ENCODE data around the gene CDC45. TPM values are rescaled to one million over a fixed set of nuclear protein-coding genes. Genes with fewer than 3 reads are reported as not detected.

CDC45 gene
- polyA plus RNA-seq, 1 experiment = 9.3 TPM

DNA sequence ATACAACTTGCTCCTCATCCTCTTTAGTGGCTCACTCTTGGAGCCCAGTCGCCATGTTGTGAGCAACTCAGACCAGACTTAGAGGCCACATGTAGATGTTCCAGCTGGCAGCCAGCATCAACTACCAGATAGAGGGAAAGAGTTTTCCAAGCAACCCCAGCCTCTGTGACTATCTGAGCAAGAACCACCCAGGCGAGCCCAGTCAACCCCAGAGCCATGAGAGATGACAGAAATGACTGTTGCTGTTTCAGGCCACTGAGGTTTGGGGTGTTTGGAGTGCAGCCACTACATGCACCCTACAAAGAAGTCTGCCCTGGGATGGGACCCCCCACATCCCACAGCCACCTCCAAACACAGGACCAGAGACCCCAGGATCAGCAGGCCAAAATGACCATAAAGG, 69.2 kb downstream of the CDC45 start:
- CTCF ChIA-PET = no interaction called here

GRCh38 chr22:19549428-19549827, 69.7 kb downstream of the CDC45 start:
- DNase-seq (ENCODE audit: low read depth, low spot score) = no peak
- Histone ChIP-seq H3K27me3 (ENCODE audit: control insufficient read depth, insufficient read depth, low read length) (peaks cover 4% of the 10 kb centered on the region), H3K4me3 (ENCODE audit: low read depth, low read length) (no peak overlapping the region), H3K27ac (ENCODE audit: low read depth, low read length) (no peak overlapping the region), H3K9me3 (ENCODE audit: control insufficient read depth, insufficient read depth, low read length) (no peaks in the 10 kb centered on the region; the same call in 1 of the 2 replicates)
- TF ChIP-seq, protein P1, sequence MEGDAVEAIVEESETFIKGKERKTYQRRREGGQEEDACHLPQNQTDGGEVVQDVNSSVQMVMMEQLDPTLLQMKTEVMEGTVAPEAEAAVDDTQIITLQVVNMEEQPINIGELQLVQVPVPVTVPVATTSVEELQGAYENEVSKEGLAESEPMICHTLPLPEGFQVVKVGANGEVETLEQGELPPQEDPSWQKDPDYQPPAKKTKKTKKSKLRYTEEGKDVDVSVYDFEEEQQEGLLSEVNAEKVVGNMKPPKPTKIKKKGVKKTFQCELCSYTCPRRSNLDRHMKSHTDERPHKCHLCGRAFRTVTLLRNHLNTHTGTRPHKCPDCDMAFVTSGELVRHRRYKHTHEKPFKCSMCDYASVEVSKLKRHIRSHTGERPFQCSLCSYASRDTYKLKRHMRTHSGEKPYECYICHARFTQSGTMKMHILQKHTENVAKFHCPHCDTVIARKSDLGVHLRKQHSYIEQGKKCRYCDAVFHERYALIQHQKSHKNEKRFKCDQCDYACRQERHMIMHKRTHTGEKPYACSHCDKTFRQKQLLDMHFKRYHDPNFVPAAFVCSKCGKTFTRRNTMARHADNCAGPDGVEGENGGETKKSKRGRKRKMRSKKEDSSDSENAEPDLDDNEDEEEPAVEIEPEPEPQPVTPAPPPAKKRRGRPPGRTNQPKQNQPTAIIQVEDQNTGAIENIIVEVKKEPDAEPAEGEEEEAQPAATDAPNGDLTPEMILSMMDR (IDR thresholded peaks at IDR 0.05; ENCODE audit: low read depth, low read length) = no peak
- ChIA-PET POLR2A (no interaction called here), CTCF (no interaction called here)

More for the DNA sequence above, 69.2 kb downstream of the CDC45 start:
- Histone ChIP-seq H3K9me3 (ENCODE audit: control insufficient read depth, insufficient read depth, low read length) (no peaks in the 10 kb centered on the region; the same call in 1 of the 2 replicates), H3K4me3 (ENCODE audit: low read depth, low read length) (no peak overlapping the region), H3K27ac (ENCODE audit: low read depth, low read length) (no peak overlapping the region), H3K27me3 (ENCODE audit: control insufficient read depth, insufficient read depth, low read length) (peaks cover 4% of the 10 kb centered on the region)
- POLR2A ChIA-PET = no interaction called here
- TF ChIP-seq, protein P1 (IDR thresholded peaks at IDR 0.05; ENCODE audit: low read depth, low read length) = no peak
- no peak for DNase-seq (ENCODE audit: low read depth, low spot score)

DNA sequence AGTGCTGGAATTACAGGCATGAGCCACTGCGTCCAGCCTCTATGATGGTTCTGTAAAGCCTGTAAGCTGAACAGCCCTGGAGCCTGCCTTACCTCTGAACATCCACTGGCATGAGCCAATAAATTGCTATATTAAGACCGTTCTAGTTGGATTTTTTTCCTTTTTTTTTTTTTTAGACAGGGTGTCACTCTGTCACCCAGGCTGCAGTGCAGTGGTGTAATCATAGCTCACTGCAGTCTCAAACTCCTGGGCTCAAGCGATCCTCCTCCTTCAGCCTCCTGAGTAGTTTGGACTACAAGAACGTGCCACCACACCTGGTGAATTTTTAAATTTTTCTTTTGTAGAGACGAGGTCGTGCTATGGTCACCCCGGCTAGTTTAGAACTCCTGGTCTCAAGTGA, 70.7 kb downstream of the CDC45 start:
- ChIA-PET POLR2A (no interaction called here), CTCF (no interaction called here)
- TF ChIP-seq, protein P1 (IDR thresholded peaks at IDR 0.05; ENCODE audit: low read depth, low read length) = no peak
- no peak for DNase-seq (ENCODE audit: low read depth, low spot score)
- H3K4me3 ChIP-seq (ENCODE audit: low read depth, low read length) = no peak overlapping the region
- no peaks in the 10 kb centered on the region; the same call in 1 of the 2 replicates for H3K9me3 ChIP-seq (ENCODE audit: control insufficient read depth, insufficient read depth, low read length)
- peaks cover 3% of the 10 kb centered on the region for H3K27me3 ChIP-seq (ENCODE audit: control insufficient read depth, insufficient read depth, low read length)
- H3K27ac ChIP-seq (ENCODE audit: low read depth, low read length) = no peak overlapping the region

GRCh38 chr22:19553201-19553600, 73.5 kb downstream of the CDC45 start:
- Histone ChIP-seq H3K27me3 (ENCODE audit: control insufficient read depth, insufficient read depth, low read length) (peaks cover 2% of the 10 kb centered on the region), H3K27ac (ENCODE audit: low read depth, low read length) (no peak overlapping the region), H3K4me3 (ENCODE audit: low read depth, low read length) (no peak overlapping the region), H3K9me3 (ENCODE audit: control insufficient read depth, insufficient read depth, low read length) (no peaks in the 10 kb centered on the region)
- ChIA-PET CTCF (no interaction called here), POLR2A (no interaction called here)
- TF ChIP-seq, protein P1 (IDR thresholded peaks at IDR 0.05; ENCODE audit: low read depth, low read length) = no peak
- DNase-seq (ENCODE audit: low read depth, low spot score) = no peak

GRCh38 chr22:19554834-19555404, 75.2 kb downstream of the CDC45 start:
- H3K27me3 ChIP-seq (ENCODE audit: control insufficient read depth, insufficient read depth, low read length) = peaks cover 5% of the 10 kb centered on the region
- CTCF ChIA-PET = interaction anchor here (1.0 to 2.0 kb wide), 3 partner anchors 14 to 75 kb away, joined by 3 to 7 read pairs (median 5); no protein-coding TSS in a partner anchor
- POLR2A ChIA-PET = no interaction called here
- no peak overlapping the region for H3K27ac ChIP-seq (ENCODE audit: low read depth, low read length)
- H3K4me3 ChIP-seq (ENCODE audit: low read depth, low read length) = no peak overlapping the region
- DNase-seq (ENCODE audit: low read depth, low spot score) = no peak
- TF ChIP-seq, protein P1 (IDR thresholded peaks at IDR 0.05; ENCODE audit: low read depth, low read length) = peak; percentile 36
- no peaks in the 10 kb centered on the region for H3K9me3 ChIP-seq (ENCODE audit: control insufficient read depth, insufficient read depth, low read length)

All from AG04450 (cell line).